KMS-11 (cell line): ENCODE results near the gene PRRG1.

Source experiments
- H2AFZ ChIP-seq: fragments of 200-600 bp; sonication (generic); 2 replicates; pipeline ENCODE4 v1.6.1; 2016; ENCODE audit warnings: antibody characterized with exemption, mixed run types, low read depth
- H3K27ac ChIP-seq: fragments of 200-600 bp; sonication (generic); 2 replicates; pipeline ENCODE4 v1.6.1; 2016; ENCODE audit warnings: mild to moderate bottlenecking, mixed run types
- H3K27me3 ChIP-seq: fragments of 200-600 bp; sonication (generic); 2 replicates; pipeline ENCODE4 v1.6.1; 2017; ENCODE audit warnings: mild to moderate bottlenecking, low read depth, mixed run types, moderate library complexity; ENCODE audit not compliant: insufficient read depth
- H3K36me3 ChIP-seq: fragments of 200-600 bp; sonication (generic); 2 replicates; pipeline ENCODE4 v1.6.1; 2017; ENCODE audit warnings: mild to moderate bottlenecking, mixed run types; ENCODE audit not compliant: insufficient read depth
- H3K4me1 ChIP-seq: fragments of 200-600 bp; sonication (generic); 2 replicates; pipeline ENCODE4 v1.6.1; 2016; ENCODE audit warnings: mild to moderate bottlenecking, low read depth, mixed run types; ENCODE audit not compliant: poor library complexity, severe bottlenecking
- H3K4me2 ChIP-seq: fragments of 200-600 bp; sonication (generic); 2 replicates; pipeline ENCODE4 v1.7.0; 2016; ENCODE audit warnings: mild to moderate bottlenecking, mixed run types
- H3K4me3 ChIP-seq: fragments of 200-600 bp; sonication (generic); IDR thresholded peaks from 2 replicates; pipeline ENCODE4 v1.6.1; 2017; ENCODE audit warnings: low read depth, low read length, mixed read lengths; ENCODE audit not compliant: insufficient read depth
- H3K79me2 ChIP-seq: fragments of 200-600 bp; sonication (generic); 2 replicates; pipeline ENCODE4 v1.6.1; 2016; ENCODE audit warnings: low read depth, mixed run types; ENCODE audit not compliant: insufficient read depth
- H3K9ac ChIP-seq: fragments of 200-600 bp; sonication (generic); 2 replicates; pipeline ENCODE4 v1.6.1; 2016; ENCODE audit warnings: mild to moderate bottlenecking, mixed run types
- H4K20me1 ChIP-seq: fragments of 200-600 bp; sonication (generic); 2 replicates; pipeline ENCODE4 v1.6.1; 2016; ENCODE audit warnings: mild to moderate bottlenecking, mixed run types; ENCODE audit not compliant: insufficient read depth
- CTCF ChIP-seq: fragments of 200-600 bp; sonication (generic); conservative IDR thresholded peaks from 2 replicates; pipeline ENCODE4 v1.6.1; 2017; ENCODE audit warnings: low read depth, mild to moderate bottlenecking, antibody characterized with exemption, low read length, moderate library complexity, mixed read lengths

Gene PRRG1

DNA sequence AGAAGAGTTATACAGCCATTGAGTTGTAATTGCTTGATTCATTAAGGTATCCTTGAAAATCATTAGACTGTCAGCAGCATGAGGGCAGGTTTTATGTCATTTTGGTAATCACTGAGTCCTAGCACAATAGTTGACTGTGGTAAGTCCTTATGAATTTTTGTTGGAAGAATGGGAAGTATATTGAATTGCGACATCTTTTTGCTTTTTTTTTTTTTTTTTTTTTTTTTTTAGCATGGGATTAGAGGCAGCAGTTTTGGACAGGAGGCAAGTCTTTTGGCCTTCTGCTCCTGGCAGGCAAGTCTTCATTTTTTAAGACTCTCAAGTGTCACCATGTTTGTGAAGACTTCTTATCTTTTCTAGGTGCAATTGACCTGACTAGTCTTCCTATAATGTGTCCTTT, 29.7 kb downstream of the PRRG1 start:
- no peak for TF ChIP-seq CTCF
- H3K79me2 ChIP-seq: no peaks in the 10 kb centered on the region
- H3K27ac ChIP-seq: no peak overlapping the region

DNA sequence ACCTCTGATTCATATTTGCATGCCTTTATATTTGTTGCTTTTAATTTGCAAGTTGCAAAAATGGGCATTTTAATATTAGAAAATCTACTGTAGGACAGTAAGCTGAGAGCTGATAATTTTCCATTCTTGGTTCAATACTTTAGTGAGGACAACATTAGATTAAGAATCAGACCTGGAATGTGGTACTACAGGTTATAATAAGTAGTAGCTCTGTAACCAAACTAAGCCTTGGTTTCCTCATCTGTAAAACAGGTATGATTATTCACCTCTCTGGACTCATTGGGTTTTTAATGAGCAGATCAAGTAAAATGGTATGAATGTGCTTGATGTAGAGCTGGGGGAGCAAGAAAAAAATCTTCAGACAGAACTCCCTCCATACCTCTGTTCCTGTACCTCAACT, 31.1 kb downstream of the PRRG1 start:
- no peaks in the 10 kb centered on the region for H3K79me2 ChIP-seq
- no peak overlapping the region for H2AFZ ChIP-seq
- no peaks in the 10 kb centered on the region for H3K27me3 ChIP-seq
- TF ChIP-seq CTCF: no peak
- no peaks in the 10 kb centered on the region for H3K4me1 ChIP-seq
- H3K27ac ChIP-seq: no peak overlapping the region
- no peaks in the 10 kb centered on the region for H4K20me1 ChIP-seq
- no peaks in the 10 kb centered on the region for H3K36me3 ChIP-seq
- no peak overlapping the region for H3K4me2 ChIP-seq
- no peak overlapping the region for H3K4me3 ChIP-seq
- no peak overlapping the region for H3K9ac ChIP-seq

More for the DNA sequence above, 29.7 kb downstream of the PRRG1 start:
- Histone ChIP-seq H3K4me3 (no peak overlapping the region), H2AFZ (no peak overlapping the region), H4K20me1 (no peaks in the 10 kb centered on the region), H3K4me2 (no peak overlapping the region), H3K27me3 (no peaks in the 10 kb centered on the region), H3K36me3 (no peaks in the 10 kb centered on the region), H3K9ac (no peak overlapping the region), H3K4me1 (no peaks in the 10 kb centered on the region)

GRCh38 chrX:37380924-37381323, 31.8 kb downstream of the PRRG1 start:
- H3K4me2 ChIP-seq: no peak overlapping the region
- no peaks in the 10 kb centered on the region for H3K4me1 ChIP-seq

GRCh38 chrX:37383313-37383712, 34.1 kb downstream of the PRRG1 start:
- Histone ChIP-seq H3K4me1 (no peaks in the 10 kb centered on the region), H2AFZ (no peak overlapping the region), H3K4me2 (no peak overlapping the region), H3K36me3 (no peaks in the 10 kb centered on the region), H3K27me3 (no peaks in the 10 kb centered on the region), H4K20me1 (no peaks in the 10 kb centered on the region), H3K79me2 (no peaks in the 10 kb centered on the region), H3K27ac (no peak overlapping the region), H3K9ac (no peak overlapping the region), H3K4me3 (no peak overlapping the region)
- TF ChIP-seq CTCF: no peak

More at GRCh38 chrX:37380924-37381323, 31.8 kb downstream of the PRRG1 start:
- H3K79me2 ChIP-seq: no peaks in the 10 kb centered on the region
- H2AFZ ChIP-seq: no peak overlapping the region
- H4K20me1 ChIP-seq: no peaks in the 10 kb centered on the region
- no peak for TF ChIP-seq CTCF
- no peak overlapping the region for H3K9ac ChIP-seq
- H3K27ac ChIP-seq: no peak overlapping the region
- H3K4me3 ChIP-seq: no peak overlapping the region
- H3K36me3 ChIP-seq: no peaks in the 10 kb centered on the region
- no peaks in the 10 kb centered on the region for H3K27me3 ChIP-seq
